A673 (cell line): ENCODE data around the gene SV2C. TPM values are rescaled to one million over a fixed set of nuclear protein-coding genes. Genes with fewer than 3 reads are reported as not detected.
A peak's percentile ranks its signal among the peaks of the same experiment; 100 is the strongest.

Experiments used
- BruUV-seq: library from RNA; stranded (reverse); fragments of 400-500 nt; replicated peaks from 2 replicates; lab custom pipeline; 2021; lab: Mats Ljungman, UMichigan
- CTCF ChIA-PET: fragments of 300-600 bp; sonication (Branson Sonifier 250); formaldehyde crosslinking; loops from one replicate; lab custom pipeline; 2022; ENCODE audit warnings: antibody characterized with exemption; lab: Charles Lee
- POLR2A ChIA-PET: fragments of 300-600 bp; sonication (Branson Sonifier 250); formaldehyde crosslinking; loops from one replicate; lab custom pipeline; 2022; ENCODE audit warnings: antibody characterized with exemption; ENCODE audit not compliant: low non-redundant PET; lab: Charles Lee
- DNase-seq: peaks from one replicate; pipeline ENCODE4 v3.0.0-alpha.2; 2015; ENCODE audit warnings: low spot score
- H3K27ac ChIP-seq: fragments of 200-600 bp; sonication (generic); 2 replicates; pipeline ENCODE4 v1.5.1; 2016; ENCODE audit warnings: mixed run types, low read depth, mild to moderate bottlenecking, mixed read lengths, antibody characterized with exemption, low read length; ENCODE audit not compliant: poor library complexity, severe bottlenecking
- H3K27me3 ChIP-seq: fragments of 200-600 bp; sonication (generic); replicated peaks from 2 replicates; pipeline ENCODE4 v1.6.1; 2017; ENCODE audit warnings: mixed run types, low read depth, mild to moderate bottlenecking, mixed read lengths, antibody characterized with exemption, low read length; ENCODE audit not compliant: insufficient read depth, poor library complexity
- H3K36me3 ChIP-seq: fragments of 200-600 bp; sonication (generic); 2 replicates; pipeline ENCODE4 v1.6.1; 2016; ENCODE audit warnings: mixed run types, mild to moderate bottlenecking, mixed read lengths, antibody characterized with exemption, low read length; ENCODE audit not compliant: insufficient read depth, poor library complexity, severe bottlenecking
- H3K4me1 ChIP-seq: fragments of 200-600 bp; sonication (generic); 2 replicates; pipeline ENCODE4 v1.6.1; 2017; ENCODE audit warnings: mixed run types, mild to moderate bottlenecking, mixed read lengths, antibody characterized with exemption, low read length; ENCODE audit not compliant: insufficient read depth, poor library complexity, severe bottlenecking
- H3K4me3 ChIP-seq: fragments of 200-600 bp; sonication (generic); 2 replicates; pipeline ENCODE4 v1.5.1; 2016; ENCODE audit warnings: low read depth, mixed run types, mild to moderate bottlenecking, mixed read lengths, low read length; ENCODE audit not compliant: poor library complexity, severe bottlenecking
- H3K9me3 ChIP-seq: fragments of 200-600 bp; sonication (generic); 2 replicates; pipeline ENCODE4 v1.6.1; 2016; ENCODE audit warnings: mixed run types, low read depth, mild to moderate bottlenecking, mixed read lengths, antibody characterized with exemption, low read length; ENCODE audit not compliant: poor library complexity, severe bottlenecking
- EZH2 ChIP-seq: fragments of 200-600 bp; sonication (generic); IDR thresholded peaks from 2 replicates; pipeline ENCODE4 v1.6.1; 2017; ENCODE audit warnings: borderline replicate concordance, low read depth, mild to moderate bottlenecking, mixed read lengths, antibody characterized with exemption, low read length; ENCODE audit not compliant: poor library complexity, severe bottlenecking
- intact Hi-C: fragments of 100-400 bp; cut with micrococcal nuclease; formaldehyde crosslinking; loops from one replicate; pipeline ENCODE4 v1.10.0; 2022; ENCODE audit not compliant: unreplicated experiment
- total RNA-seq: library from RNA; stranded (reverse); gene quantifications from 2 replicates; pipeline ENCODE4 v1.2.3, GENCODE V29; 2021
- TF ChIP-seq, protein P1 (sequence below): fragments of 300-800, 200-600 bp; sonication (generic); conservative IDR thresholded peaks from 2 replicates; pipeline ENCODE4 v1.5.1; 2017; ENCODE audit warnings: low read depth, mild to moderate bottlenecking, antibody characterized with exemption, low read length, moderate library complexity, mixed read lengths

The SV2C gene
- total RNA-seq, 1 experiment from 2014 or later = 3.1 TPM

DNA sequence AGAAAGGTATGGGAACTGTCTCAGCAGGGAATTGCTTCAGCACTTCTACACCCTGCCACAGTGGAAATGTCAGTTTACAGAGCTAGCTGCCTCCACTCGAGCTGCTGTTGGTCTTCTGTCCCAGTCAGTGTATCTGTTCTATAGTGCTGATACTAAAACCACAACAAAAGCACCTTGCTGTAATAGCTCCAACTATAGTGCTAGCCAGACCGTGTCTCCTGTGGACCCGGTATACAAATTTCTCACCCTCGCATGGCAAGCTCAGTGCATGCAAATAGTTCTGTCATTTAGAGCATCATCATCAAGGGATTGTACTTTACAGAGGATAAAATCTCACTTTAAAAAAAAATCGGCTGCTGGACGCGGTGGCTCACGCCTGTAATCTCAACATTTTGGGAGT, 268.4 kb downstream of the SV2C start:
- intact Hi-C loops = no loop called here
- Histone ChIP-seq H3K9me3 (no peaks in the 10 kb centered on the region), H3K27me3 (no peaks in the 10 kb centered on the region), H3K4me3 (no peak overlapping the region), H3K4me1 (no peaks in the 10 kb centered on the region), H3K27ac (no peak overlapping the region), H3K36me3 (no peaks in the 10 kb centered on the region)
- ChIA-PET CTCF (interaction anchor here (0.6 to 0.7 kb wide), 2 partner anchors 55 to 187 kb away, joined by 3 read pairs; no protein-coding TSS in a partner anchor), POLR2A (no interaction called here)
- BruUV-seq = no TSS peak
- TF ChIP-seq EZH2 = no peak
- TF ChIP-seq, protein P1, sequence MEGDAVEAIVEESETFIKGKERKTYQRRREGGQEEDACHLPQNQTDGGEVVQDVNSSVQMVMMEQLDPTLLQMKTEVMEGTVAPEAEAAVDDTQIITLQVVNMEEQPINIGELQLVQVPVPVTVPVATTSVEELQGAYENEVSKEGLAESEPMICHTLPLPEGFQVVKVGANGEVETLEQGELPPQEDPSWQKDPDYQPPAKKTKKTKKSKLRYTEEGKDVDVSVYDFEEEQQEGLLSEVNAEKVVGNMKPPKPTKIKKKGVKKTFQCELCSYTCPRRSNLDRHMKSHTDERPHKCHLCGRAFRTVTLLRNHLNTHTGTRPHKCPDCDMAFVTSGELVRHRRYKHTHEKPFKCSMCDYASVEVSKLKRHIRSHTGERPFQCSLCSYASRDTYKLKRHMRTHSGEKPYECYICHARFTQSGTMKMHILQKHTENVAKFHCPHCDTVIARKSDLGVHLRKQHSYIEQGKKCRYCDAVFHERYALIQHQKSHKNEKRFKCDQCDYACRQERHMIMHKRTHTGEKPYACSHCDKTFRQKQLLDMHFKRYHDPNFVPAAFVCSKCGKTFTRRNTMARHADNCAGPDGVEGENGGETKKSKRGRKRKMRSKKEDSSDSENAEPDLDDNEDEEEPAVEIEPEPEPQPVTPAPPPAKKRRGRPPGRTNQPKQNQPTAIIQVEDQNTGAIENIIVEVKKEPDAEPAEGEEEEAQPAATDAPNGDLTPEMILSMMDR = no peak
- DNase-seq = no peak

DNA sequence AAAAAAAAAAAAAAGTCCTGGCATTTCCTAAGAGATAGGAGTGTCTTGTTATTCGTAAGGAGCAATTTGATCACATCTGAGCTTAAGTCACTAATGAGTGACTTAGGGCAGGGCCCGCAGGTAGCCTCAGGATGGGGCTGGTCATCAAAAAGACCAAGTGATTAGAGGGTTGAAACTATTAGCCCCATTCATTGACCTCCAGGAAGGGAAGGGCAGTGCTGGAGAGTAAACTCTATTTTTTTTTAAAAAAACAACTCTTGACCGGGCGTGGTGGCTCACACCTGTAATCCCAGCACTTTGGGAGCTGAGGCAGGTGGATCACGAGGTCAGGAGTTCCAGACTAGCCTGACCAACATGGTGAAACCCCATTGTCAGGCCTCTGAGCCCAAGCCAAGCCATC, 273.7 kb downstream of the SV2C start:
- BruUV-seq = no TSS peak
- no peak for DNase-seq
- H3K27me3 ChIP-seq = no peaks in the 10 kb centered on the region
- H3K9me3 ChIP-seq = no peaks in the 10 kb centered on the region
- H3K4me1 ChIP-seq = no peaks in the 10 kb centered on the region
- ChIA-PET CTCF (interaction anchor here (0.7 kb wide), 1 partner anchor 117 kb away, joined by 4 read pairs; no protein-coding TSS in a partner anchor), POLR2A (no interaction called here)
- H3K4me3 ChIP-seq = no peak overlapping the region
- intact Hi-C loops = no loop called here
- no peak overlapping the region for H3K27ac ChIP-seq
- no peaks in the 10 kb centered on the region for H3K36me3 ChIP-seq
- TF ChIP-seq EZH2 = no peak
- TF ChIP-seq, protein P1 = no peak

DNA sequence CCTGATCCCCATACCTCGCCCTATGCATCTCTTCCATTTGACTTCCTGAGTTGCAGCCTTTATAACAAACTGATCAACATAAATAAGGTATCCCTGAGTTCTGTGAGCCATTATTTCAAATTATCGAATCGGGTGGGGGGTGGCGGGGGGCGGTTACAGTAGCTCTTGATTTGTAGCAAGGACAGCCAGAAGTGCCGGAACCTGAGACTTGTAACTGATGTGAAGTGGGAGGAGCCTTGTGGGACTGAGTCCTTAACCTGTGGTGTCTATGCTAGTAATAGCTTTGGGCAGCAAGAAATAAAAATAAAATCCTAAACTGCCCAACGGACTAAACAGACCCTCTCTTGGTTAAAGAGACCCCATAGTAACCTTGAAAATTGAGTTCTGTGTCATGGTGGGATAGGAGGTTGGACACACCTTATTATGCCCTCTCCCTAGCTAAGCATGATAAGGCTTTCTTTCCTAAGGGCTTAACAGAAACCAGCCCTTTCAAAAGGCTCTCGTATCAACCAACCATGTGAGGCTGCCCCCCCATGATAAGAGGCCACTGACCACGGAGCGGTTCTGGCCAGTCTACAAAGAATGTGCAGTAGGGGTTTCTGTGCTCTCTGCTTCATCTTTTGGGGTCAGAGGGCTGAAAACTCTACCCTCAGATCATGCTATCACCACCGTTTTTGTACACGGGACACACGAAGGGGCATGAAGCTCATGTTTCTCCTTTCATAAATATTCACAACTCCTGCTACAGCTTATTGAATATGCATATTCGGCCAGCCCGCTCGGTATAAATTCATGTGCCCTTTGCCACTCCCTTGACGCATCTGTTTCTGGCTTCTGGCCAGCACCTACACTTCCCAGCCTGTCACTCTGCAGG, 280.4 kb downstream of the SV2C start:
- ChIA-PET CTCF (interaction anchor here (0.6 kb wide), 1 partner anchor 208 kb away, joined by 3 read pairs; no protein-coding TSS in a partner anchor), POLR2A (interaction anchor here (0.5 kb wide), 1 partner anchor 926 kb away, joined by 6 read pairs; no protein-coding TSS in a partner anchor)
- DNase-seq = peak; percentile 71
- H3K36me3 ChIP-seq = no peaks in the 10 kb centered on the region
- no peaks in the 10 kb centered on the region for H3K9me3 ChIP-seq
- H3K27ac ChIP-seq = no peak overlapping the region
- TF ChIP-seq, protein P1 = no peak
- H3K4me3 ChIP-seq = no peak overlapping the region
- peaks cover 9% of the 10 kb centered on the region for H3K4me1 ChIP-seq
- BruUV-seq = no TSS peak
- intact Hi-C loops = no loop called here
- no peaks in the 10 kb centered on the region for H3K27me3 ChIP-seq
